Peyer's patch (tissue), 4 donors: ENCODE data around the gene SRCIN1. TPM values are rescaled to one million over a fixed set of nuclear protein-coding genes. Genes with fewer than 3 reads are reported as not detected.
"Not testable (repeated sequence)": the region's sequence is repeated elsewhere in the genome, so short reads cannot be mapped to it uniquely, and the experiment has no call there.

Experiments
- DNase-seq, 3 donors: peaks; one replicate each; pipeline ENCODE4 v3.0.0-alpha.2; 2017 to 2019
- H3K27ac ChIP-seq, 4 donors: fragments of 200-600 bp; sonication (generic); one replicate each; pipeline ENCODE4 v1.5.1; 2016 to 2019
- H3K27me3 ChIP-seq, 2 donors: fragments of 200-600 bp; sonication (generic); one replicate each; pipeline ENCODE4 v1.5.1; 2019
- H3K36me3 ChIP-seq, 3 donors: fragments of 200-600 bp; sonication (generic); one replicate each; pipeline ENCODE4 v1.5.1; 2016 to 2019
- H3K4me1 ChIP-seq, 4 donors: fragments of 200-600 bp; sonication (generic); one replicate each; pipeline ENCODE4 v1.5.1; 2016 to 2019
- H3K4me3 ChIP-seq, 4 donors: fragments of 200-600 bp; sonication (generic); 1 replicate in 3 of 4; 2 replicates in 1 of 4; pipeline ENCODE4 v1.5.1; 2016 to 2019; ENCODE audit warnings: mild to moderate bottlenecking in 1 of 4
- H3K9me3 ChIP-seq, 4 donors: fragments of 200-600 bp; sonication (generic); one replicate each; pipeline ENCODE4 v1.5.1; 2016 to 2019; ENCODE audit warnings: mild to moderate bottlenecking in 1 of 4
- CTCF ChIP-seq, 6 experiments: fragments of 450-650 bp in 4 of 6; fragments of 200-600 bp in 2 of 6; sonication (generic) in 1 of 6; IDR thresholded peaks; one replicate each; pipeline ENCODE4 v1.5.1; 2017 to 2019; ENCODE audit warnings: antibody characterized with exemption in 6 of 6, mild to moderate bottlenecking in 3 of 6, moderate library complexity in 1 of 6
- POLR2A ChIP-seq, 2 donors: fragments of 450-650 bp; IDR thresholded peaks; one replicate each; pipeline ENCODE4 v1.5.1; 2017; ENCODE audit warnings: antibody characterized with exemption in 2 of 2, mild to moderate bottlenecking in 2 of 2, moderate library complexity in 2 of 2
- total RNA-seq, 4 donors: library from RNA; depleted of rRNA; stranded (reverse); fragments of >200 nt; gene quantifications; one replicate each; pipeline ENCODE4 v1.1.0, GENCODE V29; 2016

The SRCIN1 gene
- total RNA-seq, 4 donors from 2014 or later: 3.2 to 10.6 (median 8.4) TPM

DNA sequence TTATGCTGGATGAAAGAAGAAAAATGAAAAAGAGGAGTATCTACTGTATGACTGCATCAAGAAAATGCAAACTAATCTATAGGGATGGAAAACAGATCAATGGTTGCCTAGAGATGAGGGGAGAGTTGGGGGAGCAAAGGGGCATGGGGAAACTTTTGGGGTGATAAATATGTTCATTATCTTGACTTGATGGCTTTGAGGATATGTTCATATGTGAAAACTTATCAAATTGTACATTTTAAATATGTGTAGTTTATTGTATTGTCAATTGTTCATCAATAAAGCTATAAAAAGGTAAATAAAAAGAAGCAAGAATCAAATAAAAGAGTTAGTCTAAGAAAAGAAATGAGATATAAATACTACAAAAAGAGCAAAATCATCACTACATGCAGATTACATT, 19.7 kb upstream of the SRCIN1 start:
- H3K27me3 ChIP-seq: no peaks in the 10 kb centered on the region
- no peak overlapping the region for H3K4me3 ChIP-seq
- no peak overlapping the region for H3K27ac ChIP-seq
- no peaks in the 10 kb centered on the region for H3K9me3 ChIP-seq
- H3K4me1 ChIP-seq: no peaks in the 10 kb centered on the region
- TF ChIP-seq POLR2A (IDR thresholded peaks at IDR 0.05): no peak
- TF ChIP-seq CTCF (IDR thresholded peaks at IDR 0.05): no peak
- no peaks in the 10 kb centered on the region for H3K36me3 ChIP-seq
- DNase-seq: no peak

DNA sequence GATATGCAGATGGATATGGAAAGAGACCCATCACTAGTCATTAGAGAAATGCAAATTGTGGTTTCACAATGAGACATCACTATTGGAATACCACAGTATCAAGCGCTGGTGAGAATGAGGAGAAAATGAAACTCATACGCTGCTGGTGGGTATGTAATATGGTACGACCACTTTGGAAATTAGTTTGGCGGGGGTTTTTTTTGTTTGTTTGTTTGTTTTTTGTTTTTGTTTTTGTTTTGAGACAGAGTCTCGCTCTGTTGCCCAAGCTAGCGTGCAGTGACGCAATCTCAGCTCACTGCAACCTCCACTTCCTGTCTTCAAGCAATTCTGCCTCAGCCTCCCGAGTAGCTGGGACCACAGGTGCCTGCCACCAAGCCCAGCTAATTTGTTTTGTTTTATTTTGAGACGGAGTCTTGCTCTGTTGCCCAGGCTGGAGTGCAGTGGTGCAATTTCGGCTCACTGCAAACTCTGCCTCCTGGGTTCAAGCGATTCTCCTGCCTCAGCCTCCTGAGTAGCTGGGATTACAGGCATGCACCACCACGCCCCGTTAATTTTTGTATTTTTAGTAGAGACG, 19.1 kb upstream of the SRCIN1 start:
- H3K9me3 ChIP-seq, H3K36me3 ChIP-seq, H3K4me1 ChIP-seq, H3K4me3 ChIP-seq, H3K27me3 ChIP-seq, H3K27ac ChIP-seq: not testable (repeated sequence)
- DNase-seq: peak in 1 of 3 donors; percentile 49

DNA sequence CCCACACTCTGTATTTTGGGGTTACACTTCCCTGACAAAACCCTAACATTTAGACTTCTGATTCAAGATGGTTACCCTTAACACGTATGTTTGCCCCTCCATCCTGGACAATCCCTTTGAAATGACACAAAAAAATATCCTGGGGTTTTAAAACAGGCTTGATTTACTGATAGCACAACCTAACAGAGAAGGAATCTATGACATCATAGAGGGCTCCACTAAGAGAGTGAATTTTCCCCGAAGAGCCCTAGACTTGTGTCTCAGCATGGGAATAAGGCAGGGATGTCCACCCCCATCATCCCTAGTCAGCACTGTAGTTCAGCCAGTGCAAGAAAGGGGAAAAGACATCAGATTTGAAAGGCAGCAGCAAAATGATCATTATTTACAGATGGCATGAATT, 15.8 kb upstream of the SRCIN1 start:
- H3K4me3 ChIP-seq: no peak overlapping the region
- H3K4me1 ChIP-seq: no peaks in the 10 kb centered on the region
- no peak for TF ChIP-seq CTCF (IDR thresholded peaks at IDR 0.05)
- no peak for TF ChIP-seq POLR2A (IDR thresholded peaks at IDR 0.05)
- no peaks in the 10 kb centered on the region for H3K36me3 ChIP-seq
- no peaks in the 10 kb centered on the region for H3K27me3 ChIP-seq
- no peaks in the 10 kb centered on the region for H3K9me3 ChIP-seq
- no peak for DNase-seq
- no peak overlapping the region for H3K27ac ChIP-seq

DNA sequence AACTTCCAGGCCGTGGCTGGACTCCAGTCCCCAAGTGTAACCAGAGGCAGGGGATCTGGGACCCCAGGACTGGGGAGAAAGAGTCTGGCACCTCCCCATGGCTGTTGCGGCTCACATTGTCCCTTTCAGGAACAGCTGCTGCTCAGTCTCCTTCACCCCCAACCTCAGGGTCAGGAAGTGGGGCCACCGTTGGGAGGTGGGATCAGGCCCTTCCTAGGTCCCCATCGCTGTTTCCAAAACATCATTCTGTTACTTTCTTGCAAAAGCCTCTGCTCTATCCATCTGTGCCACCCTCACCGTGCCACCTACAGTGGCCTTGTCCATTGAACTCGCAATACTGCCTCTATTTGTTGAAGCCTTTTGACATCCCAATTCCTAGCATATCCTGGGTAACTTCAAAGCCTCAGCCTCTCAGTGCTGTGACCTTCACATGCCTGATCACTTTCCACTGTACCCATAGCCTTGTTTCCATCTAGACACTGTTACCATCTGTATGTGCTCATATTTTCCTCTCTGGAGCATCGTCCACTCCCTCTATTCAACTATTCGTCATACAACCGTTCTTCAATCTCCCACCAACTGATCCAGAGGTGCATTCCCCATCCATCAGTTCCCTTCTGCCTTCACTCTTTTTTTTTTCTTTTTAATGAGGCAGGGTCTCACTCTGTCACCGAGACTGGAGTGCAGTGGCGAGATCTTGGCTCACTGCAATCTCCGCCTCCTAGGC, 15.0 kb upstream of the SRCIN1 start:
- TF ChIP-seq POLR2A (IDR thresholded peaks at IDR 0.05) (no peak), CTCF (IDR thresholded peaks at IDR 0.05) (no peak)
- Histone ChIP-seq H3K27ac (no peak overlapping the region), H3K9me3 (no peaks in the 10 kb centered on the region), H3K4me1 (no peaks in the 10 kb centered on the region), H3K27me3 (no peaks in the 10 kb centered on the region), H3K4me3 (no peak overlapping the region), H3K36me3 (no peaks in the 10 kb centered on the region)
- peak in 1 of 3 donors; percentile 15 for DNase-seq

DNA sequence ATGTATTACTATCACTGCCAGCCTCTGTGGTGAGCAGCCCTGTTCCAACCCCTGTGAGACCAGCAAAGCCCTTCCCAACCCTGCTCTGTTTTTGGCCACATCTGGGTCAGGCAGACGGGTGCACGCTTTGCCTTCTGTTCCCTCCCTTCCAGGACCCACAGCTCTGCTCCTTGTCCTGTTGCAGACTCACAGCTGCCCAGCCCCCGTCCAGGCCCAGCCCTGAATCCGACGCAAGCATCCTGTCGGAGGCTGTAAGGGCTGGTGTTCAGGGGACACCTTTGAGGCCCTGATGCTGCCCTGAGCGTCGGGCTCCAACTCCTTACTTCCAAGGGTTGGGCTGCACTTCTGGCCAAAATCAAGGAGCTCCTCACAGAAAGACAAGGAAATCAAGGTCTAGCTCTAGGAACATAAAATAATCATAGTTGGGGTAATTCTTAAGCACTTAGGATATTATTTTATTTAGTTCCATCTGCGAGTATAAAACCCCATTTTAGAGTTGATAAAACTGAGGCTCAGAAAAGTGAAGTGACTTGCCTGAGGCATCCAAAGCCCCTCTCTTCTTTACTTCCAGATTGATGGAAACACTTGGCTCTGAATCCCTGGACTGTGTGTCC, 14.3 kb upstream of the SRCIN1 start:
- TF ChIP-seq CTCF (IDR thresholded peaks at IDR 0.05): no peak
- no peak for TF ChIP-seq POLR2A (IDR thresholded peaks at IDR 0.05)
- DNase-seq: peak in 1 of 3 donors; percentile 4
- H3K27me3 ChIP-seq: no peaks in the 10 kb centered on the region
- H3K4me1 ChIP-seq: no peaks in the 10 kb centered on the region
- H3K27ac ChIP-seq: no peak overlapping the region
- no peaks in the 10 kb centered on the region for H3K36me3 ChIP-seq
- no peak overlapping the region for H3K4me3 ChIP-seq
- no peaks in the 10 kb centered on the region for H3K9me3 ChIP-seq

DNA sequence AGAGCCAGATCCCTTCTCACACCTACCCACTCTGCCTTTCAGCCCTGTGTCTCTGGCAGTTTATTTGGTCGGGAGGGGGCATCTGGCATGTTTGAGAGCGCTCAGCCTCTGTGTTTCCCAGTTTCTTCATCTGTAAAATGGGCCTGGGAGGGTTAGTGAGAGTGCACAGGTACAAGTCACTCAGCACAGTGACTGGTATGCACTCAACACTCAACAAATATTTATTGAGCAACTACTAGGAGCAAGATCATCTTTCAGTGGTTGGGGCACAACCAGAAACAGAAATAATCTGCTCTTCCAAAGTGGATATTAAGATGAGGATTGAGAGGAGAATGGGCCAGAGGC, 13.7 kb upstream of the SRCIN1 start:
- H3K4me3 ChIP-seq: no peak overlapping the region
- no peaks in the 10 kb centered on the region for H3K9me3 ChIP-seq
- no peak overlapping the region for H3K27ac ChIP-seq
- no peaks in the 10 kb centered on the region for H3K27me3 ChIP-seq
- TF ChIP-seq CTCF (IDR thresholded peaks at IDR 0.05) (no peak), POLR2A (IDR thresholded peaks at IDR 0.05) (no peak)
- H3K36me3 ChIP-seq: no peaks in the 10 kb centered on the region
- no peak for DNase-seq
- no peaks in the 10 kb centered on the region for H3K4me1 ChIP-seq
